DMS79 treated with DMSO at 0.1 percent for 48 hours (cell line): ENCODE results near the gene PWP1.
A peak's percentile ranks its signal among the peaks of the same experiment; 100 is the strongest.
"Not testable (repeated sequence)": the region's sequence is repeated elsewhere in the genome, so short reads cannot be mapped to it uniquely, and the experiment has no call there.

Experiments used
- DNase-seq: peaks from one replicate; lab custom pipeline; 2025; lab: John Stamatoyannopoulos, UW

PWP1 gene

DNA sequence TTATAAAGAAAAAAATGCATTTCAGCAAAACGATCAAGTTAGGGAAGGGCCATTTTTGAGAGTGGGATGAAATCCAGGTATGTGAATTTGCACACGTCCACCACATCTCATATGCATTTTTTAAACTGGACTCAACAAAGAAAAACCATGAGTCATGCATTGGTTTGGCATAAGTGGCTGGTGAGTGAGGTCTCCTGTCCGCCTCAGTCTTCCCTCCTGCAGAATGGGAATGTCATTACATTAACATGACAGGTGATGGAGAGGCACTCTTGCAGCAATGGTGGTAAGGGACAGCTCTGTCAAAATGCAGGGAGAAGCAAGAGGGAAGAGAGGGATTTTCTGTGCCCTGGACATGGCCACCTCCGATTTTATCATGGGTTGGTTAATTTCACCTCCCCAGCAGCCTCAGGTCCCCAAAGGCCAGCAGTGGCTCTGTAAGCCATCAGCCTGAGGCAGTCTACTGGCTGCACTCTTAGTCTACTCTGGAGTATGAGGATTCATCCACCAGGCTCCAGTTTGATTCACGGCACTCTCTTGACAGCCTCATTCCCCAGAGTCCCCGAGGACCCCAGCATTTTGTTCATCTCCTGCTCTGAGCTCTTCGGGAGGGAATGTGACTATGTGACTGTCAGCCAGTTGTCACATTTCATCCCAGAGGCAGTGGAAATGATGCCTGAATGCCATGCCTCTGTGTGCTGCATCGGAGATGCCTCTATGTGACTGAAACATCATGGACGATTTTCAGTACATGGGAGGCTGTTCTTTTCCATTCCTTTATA, 17.1 kb upstream of the PWP1 start:
- no peak for DNase-seq

- DNase-seq = no peak
Measured at GRCh38 chr12:107669946-107670345, 15.7 kb upstream of the PWP1 start.

- DNase-seq = peak; percentile 53
Measured at GRCh38 chr12:107670999-107671643, 14.5 kb upstream of the PWP1 start.

DNA sequence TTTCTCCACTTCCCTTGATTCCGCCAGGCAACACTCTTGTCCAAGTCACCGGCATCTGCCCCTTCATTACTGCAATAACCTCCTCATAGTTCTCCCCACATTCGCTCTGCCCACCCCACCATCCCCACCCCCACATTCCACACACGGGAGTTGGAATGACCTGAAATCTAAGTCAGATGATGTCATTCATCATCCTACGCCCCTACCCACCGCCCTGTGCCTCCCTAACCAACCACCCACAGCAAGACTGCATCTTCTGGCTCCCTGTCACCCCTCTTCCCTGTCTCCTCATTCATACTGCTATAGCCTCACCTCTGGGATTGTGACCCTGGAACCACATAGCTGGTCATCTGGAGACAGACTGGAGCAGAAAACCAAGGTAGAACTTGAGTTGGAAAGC, 7.9 kb upstream of the PWP1 start:
- DNase-seq = no peak

- no peak for DNase-seq
Measured at GRCh38 chr12:107679336-107679735, 6.3 kb upstream of the PWP1 start.

DNA sequence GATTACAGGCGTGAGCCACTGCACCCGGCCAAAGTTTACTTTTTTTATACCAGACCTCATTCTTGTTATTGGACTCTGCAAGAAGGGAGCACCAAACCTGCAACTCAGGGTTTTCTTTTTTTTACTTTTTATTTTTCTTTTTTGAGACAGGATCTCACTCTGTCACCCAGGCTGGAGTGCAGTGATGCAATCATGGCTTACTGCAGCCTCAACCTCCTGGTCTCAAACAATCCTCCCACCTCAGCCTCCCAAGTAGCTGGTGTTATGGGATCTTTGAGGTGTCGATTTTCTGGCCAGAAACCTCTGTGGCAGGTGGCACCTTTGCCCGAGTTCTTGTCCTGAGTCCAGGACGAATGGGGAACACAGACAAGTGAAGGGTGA, 4.2 kb upstream of the PWP1 start:
- DNase-seq = no peak

GRCh38 chr12:107681836-107682820, 3.5 kb upstream of the PWP1 start:
- no peak for DNase-seq

DNA sequence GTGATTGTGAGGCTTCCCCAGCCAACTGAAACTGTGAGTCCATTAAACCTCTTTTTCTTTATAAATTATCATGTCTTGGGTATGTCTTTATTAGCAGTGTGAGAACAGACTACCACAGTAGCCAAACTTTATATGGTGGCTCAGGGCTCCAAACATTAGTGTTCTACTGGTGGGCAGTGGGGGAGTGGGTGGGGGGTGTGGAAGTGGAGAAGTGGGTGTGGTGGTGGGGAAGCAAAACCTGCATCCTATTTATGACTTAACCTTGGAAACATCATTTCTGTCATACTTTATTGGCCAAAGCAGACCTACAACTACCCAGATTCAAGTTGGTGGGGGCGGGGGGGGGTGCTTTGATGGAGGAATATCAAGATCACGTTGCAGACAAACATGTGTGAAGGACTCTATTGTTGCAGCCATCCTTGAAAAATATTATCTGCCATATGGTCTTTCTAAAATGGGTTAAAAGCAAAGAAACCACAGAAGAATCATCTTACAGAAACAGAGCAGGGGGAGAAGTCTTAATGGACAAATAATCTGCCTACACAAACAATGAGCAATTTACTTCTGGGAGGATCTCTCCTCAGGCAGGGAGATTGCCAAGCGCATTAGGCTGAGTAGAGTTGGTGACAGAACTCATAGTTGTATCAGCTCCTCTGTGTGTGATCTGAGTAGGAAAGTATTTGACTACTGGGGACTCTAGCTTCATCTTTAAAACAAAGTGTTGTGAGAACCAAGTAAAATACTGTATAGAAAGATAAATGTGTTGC, 1.4 kb upstream of the PWP1 start:
- no peak for DNase-seq

- DNase-seq = peak; percentile 66
Measured at GRCh38 chr12:107684990-107685359, 624 bp upstream of the PWP1 start.

DNA sequence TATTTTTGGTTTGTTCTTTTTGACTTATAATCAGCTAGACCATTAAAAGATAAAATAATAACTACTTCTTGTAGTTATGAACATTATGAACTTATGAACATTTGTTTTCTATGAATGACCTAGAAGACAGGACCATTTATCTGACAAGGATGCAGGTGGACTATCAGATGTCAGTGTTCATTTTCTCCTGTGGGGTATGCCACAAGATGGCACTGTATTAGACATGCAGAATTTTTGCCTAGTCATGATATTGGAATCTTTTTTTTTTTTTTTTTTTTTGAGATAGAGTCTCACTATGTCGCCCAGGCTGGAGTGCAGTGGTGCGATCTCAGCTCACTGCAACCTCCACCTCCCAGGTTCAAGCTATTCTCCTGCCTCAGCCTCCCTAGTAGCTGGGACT, 10.2 kb downstream of the PWP1 start:
- not testable (repeated sequence) for DNase-seq

DNA sequence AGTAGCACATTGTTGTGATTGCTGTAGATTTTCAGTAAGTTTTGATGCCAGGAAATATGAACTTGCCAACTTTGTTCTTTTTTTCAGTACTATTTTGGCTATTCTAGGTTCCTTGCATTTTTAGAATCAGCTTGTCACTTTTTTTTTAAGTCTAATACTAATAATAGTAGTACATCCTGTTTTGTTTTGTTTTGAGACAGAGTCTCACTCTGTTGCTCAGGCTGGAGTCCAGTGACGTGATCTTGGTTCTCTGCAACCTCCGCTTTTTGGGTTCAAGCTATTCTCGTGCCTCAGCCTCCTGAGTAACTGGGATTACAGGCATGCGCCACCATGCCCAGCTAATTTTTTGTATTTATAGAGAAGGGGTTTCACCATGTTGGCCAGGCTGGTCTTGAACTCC, 16.5 kb downstream of the PWP1 start:
- DNase-seq = no peak

DNA sequence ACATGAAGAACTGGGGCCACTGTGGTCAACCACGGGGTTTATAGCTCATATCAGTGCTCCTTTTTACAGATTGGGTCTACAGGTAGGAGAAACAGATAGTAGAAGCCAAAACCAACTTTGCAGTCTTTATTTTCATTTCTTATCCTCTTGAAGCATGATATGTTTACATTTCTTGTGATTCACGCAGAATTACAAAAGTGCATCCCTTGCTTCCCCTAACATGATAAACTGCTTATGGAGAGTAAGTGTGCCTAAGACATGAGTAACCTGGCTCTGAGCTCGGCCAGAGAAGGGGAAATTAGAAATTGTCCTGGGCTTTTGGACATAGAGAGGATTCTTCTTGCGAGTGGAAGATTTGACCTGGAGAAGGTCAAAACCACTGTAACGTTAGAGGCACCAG, 18.4 kb downstream of the PWP1 start:
- DNase-seq = no peak

- DNase-seq = not testable (repeated sequence)
Measured at GRCh38 chr12:107705522-107705921, 19.9 kb downstream of the PWP1 start.

DNA sequence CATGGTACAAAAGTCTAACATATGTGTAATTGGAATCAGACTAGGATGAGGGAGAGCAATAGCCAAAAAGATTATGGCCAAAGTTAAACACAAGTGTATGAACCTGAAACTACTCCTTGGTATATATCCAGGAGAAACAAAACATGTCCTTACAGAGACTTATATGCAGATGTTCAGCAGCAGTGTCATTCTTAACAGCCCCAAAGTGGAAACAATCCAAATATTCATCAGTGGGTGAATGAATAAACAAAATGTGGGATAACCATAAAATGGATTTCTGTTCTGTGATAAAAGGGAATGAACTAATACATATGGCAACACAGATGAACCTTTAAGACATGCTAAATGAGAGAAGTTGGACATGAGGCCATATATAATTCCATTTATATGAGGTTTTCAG, 30.2 kb downstream of the PWP1 start:
- DNase-seq = no peak

- DNase-seq = no peak
Measured at GRCh38 chr12:107718606-107719005, 33.0 kb downstream of the PWP1 start.

- DNase-seq = not testable (repeated sequence)
Measured at GRCh38 chr12:107727327-107727726, 41.7 kb downstream of the PWP1 start.

DNA sequence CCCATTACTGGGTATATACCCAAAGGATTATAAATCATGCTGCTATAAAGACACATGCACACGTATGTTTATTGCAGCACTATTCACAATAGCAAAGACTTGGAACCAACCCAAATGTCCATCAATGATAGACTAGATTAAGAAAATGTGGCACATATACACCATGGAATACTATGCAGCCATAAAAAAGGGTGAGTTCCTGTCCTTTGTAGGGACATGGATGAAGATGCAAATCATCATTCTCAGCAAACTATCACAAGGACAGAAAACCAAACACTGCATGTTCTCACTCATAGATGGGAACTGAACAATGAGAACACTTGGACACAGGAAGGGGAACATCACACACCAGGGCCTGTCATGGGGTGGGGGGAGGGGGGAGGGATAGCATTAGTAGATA, 42.1 kb downstream of the PWP1 start:
- not testable (repeated sequence) for DNase-seq

DNA sequence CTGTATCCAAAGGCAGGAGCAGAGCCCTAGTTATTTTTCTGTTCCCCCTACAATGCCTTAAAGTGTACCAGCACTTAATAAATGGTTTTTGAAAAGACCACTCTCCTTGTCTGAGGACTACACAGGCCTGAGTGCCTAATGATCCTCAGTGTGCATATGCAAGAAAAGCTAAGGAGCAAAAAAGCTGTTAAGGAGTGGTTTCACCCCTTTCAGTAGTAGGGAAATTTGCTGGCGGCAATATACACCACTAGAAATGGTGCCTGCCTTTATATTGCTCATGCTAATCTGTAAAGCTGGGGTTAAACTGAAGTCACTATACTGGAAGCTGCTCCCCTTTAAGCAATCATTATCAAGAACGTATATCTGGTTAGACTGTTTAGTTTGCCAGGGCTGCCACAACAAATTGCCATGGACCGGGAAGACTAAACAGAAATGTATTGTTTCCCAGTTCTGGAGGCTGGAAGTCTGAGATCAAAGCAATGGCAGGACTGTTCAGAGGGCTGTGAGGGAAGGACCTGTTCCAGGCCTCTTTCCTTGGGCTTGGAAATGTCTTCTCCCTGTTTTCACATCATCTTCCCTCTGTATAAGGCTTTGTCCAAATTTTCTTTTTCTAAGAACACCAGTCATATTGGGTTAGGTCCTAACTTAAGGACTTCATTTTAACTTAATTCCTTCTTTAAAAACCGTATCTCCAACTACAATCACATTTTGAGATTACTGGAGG, 45.2 kb downstream of the PWP1 start:
- no peak for DNase-seq

GRCh38 chr12:107731366-107731765, 45.8 kb downstream of the PWP1 start:
- DNase-seq = no peak

DNA sequence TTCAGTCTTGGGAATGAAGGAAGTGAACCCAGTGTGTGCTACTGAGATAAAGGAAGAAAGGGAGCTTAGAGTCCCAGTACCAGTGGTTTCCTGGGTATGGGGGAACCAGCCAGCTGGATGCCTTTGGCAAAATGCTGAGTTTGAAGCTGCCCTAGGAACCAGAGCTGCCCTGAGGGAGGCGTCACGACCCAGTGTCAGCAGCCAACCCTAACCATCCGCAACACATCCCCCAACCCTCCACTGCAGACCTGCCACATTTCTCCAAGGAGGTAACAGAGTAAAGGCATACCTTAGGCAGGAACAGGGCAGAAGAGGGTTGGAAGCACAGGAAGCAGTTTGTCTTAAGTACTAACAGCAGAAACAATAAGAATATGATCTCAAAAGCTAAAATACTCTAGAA, 46.8 kb downstream of the PWP1 start:
- no peak for DNase-seq

GRCh38 chr12:107734139-107734538, 48.5 kb downstream of the PWP1 start:
- no peak for DNase-seq
